Measurements from ENCODE around the gene DNMT1. TPM values are rescaled to one million over a fixed set of nuclear protein-coding genes. Genes with fewer than 3 reads are reported as not detected.
"Not testable (repeated sequence)": the region's sequence is repeated elsewhere in the genome, so short reads cannot be mapped to it uniquely, and the experiment has no call there.

DNMT1 gene
- total RNA-seq = 100 to 1,000 TPM; 322 to 576 TPM

DNA sequence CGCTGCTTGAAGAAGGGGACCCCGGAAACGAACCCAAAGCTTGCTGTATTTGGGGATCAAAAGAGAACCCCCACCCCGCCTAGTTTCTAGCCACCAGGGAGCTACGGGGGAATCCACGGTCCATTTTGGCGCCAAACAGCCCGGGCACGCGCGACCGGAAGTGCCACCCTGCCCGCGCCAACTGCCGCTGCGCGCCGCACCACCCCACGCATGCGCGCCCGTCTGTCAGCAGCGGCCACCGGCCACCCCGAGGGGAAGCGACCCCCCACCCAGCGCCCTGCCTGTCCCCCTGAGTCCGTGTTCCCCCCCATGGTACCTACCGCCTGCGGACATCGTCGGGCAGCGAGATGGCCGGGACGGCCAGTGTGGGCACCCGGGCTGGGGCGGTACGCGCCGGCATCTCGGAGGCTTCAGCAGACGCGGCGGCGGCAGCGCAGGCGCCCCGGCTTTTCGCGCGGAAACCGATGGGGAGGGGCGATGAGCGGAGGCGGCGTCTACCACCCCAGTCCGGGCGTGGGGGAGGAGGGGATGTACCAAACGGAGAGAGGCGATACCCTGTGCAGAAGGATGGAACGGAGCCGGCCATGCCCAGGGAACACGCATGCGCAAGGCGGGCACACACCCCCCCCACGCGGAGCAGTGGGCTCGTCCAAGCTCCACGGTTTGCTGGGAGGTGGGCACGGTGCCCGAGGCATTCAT is at the start of gene DNMT1:
Gene DNMT1 (minus strand): TSS at position 454 of the 699 bp plus-strand sequence. CDS start 54 bp downstream, at position 400.
- peak within 1 kb of the TSS; percentile 95 for H3K4me3 Mint-ChIP-seq
- H3K9me3 Mint-ChIP-seq = no peaks in the 10 kb centered on the region
- ATAC-seq (peak; percentile 97 to 98), DNase-seq (ENCODE audit: low spot score) (peak; percentile 99)
- peaks cover 34 to 37% of the 10 kb centered on the region in 2 donors for H3K4me1 Mint-ChIP-seq (ENCODE audit: low read depth in 2 of 2)
- H3K36me3 Mint-ChIP-seq = peaks cover 11% of the 10 kb centered on the region
- H3K27ac Mint-ChIP-seq = peak within 1 kb of the TSS; percentile 89 to 97
- H3K27me3 Mint-ChIP-seq = no peaks in the 10 kb centered on the region

DNA sequence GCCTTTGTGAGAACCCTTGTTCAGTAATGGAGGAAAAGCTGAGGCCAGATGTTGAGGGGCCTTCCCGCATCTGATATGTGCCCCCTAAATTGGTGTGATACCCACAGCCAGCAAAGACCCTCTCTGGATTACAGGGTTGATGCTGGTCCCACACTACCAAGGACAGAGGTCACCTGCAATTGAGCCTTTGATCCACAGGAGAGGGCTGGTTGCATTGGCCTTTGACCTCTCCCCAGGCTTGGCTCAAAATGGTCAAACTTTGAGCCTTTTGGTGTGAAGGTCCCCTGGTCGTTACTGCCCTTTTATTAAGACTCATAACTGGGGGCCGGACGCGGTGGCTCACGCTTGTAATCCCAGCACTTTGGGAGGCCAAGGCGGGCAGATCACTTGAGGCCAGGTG is 48.9 kb upstream of the DNMT1 start:
- Mint-ChIP-seq H3K36me3 (no peaks in the 10 kb centered on the region), H3K27me3 (no peaks in the 10 kb centered on the region), H3K27ac (no peak overlapping the region), H3K4me1 (ENCODE audit: low read depth in 2 of 2) (peaks cover 0 to 3% of the 10 kb centered on the region in 2 donors), H3K4me3 (no peak overlapping the region), H3K9me3 (no peaks in the 10 kb centered on the region)
- no peak for ATAC-seq
- no peak for DNase-seq (ENCODE audit: low spot score)

DNA sequence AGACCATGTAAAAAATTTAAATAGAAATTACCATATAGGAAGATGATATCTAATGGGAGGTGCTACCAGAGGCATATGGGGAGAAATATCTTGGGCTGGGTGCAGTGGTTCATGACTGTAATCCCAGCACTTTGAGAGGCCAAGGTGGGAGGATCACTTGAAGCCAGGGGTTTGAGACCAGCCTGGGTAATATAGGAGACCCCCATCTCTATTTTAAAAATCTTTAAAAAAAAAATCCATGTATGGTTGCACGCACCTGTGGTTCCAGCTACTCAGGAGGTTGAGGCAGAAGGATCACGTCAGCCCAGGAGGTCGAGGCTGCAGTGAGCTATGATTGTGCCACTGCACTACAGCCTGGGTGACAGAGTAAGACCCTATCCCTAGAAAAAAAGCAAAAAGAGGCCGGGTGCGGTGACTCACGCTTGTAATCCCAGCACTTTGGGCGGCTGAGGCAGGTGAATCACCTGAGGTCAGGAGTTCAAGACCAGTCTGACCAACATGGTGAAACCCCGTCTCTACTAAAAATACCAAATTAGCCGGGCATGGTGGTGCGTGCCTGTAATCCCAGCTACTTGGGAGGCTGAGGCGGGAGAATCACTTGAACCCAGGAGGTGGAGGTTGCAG is 47.2 kb upstream of the DNMT1 start:
- H3K27me3 Mint-ChIP-seq; H3K27ac Mint-ChIP-seq; H3K4me1 Mint-ChIP-seq (ENCODE audit: low read depth in 2 of 2); H3K4me3 Mint-ChIP-seq; DNase-seq (ENCODE audit: low spot score); H3K36me3 Mint-ChIP-seq; ATAC-seq; H3K9me3 Mint-ChIP-seq: not testable (repeated sequence)

DNA sequence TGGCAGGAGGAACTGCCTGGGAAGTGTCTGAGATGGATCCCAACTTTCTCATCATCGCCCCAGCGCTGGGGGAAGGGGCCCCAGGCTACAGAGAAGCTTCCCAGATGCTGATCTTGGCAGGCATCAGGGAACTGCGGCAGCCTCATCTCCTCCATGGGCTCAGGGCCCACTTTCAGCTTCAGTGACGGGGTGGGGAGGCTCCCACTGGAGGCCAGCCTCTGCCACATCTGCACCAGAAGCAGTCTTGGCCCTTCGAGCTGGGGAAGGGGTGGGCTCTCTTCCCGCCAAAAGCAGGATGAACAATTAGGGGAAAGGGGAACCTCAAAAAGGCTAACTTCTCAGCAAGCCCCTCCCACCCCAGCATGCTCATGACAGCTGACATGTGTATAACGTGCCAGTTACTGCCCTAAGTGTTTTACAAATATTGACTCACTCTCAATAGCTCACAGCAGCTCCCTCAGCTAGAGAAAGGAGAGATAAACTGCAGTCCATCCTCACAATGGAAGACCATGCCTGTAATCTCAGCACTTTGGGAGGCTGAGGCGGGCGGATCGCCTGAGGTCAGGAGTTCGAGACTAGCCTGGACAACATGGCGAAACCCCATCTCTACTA is 43.5 kb upstream of the DNMT1 start:
- Mint-ChIP-seq H3K4me3 (peak overlapping the region; percentile 17), H3K9me3 (no peaks in the 10 kb centered on the region), H3K27me3 (no peaks in the 10 kb centered on the region), H3K27ac (peak overlapping the region in 1 of 2 donors; percentile 50), H3K36me3 (no peaks in the 10 kb centered on the region), H3K4me1 (ENCODE audit: low read depth in 2 of 2) (peaks cover 13 to 18% of the 10 kb centered on the region in 2 donors)
- ATAC-seq (no peak), DNase-seq (ENCODE audit: low spot score) (no peak)

DNA sequence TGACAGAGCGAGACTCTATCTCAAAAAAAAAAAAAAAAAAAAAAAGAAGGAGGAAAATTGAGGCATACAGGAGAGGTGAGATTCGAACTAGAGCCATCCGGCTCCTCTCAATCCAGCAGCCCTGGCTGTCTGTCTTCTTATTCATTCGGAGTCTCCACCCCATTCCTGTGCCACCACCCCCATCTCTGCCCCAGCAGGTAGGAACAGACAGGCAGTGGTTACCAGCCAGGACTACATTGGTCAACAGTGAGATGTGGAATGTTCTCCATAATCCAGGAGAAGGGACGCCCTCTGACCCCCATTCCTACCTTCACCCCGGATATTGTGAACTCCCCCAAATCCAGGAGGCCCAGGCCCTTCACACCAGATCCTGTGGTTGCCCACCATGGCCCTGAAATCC is 42.9 kb upstream of the DNMT1 start:
- no peaks in the 10 kb centered on the region for H3K36me3 Mint-ChIP-seq
- peaks cover 13 to 18% of the 10 kb centered on the region in 2 donors for H3K4me1 Mint-ChIP-seq (ENCODE audit: low read depth in 2 of 2)
- no peak for DNase-seq (ENCODE audit: low spot score)
- H3K27ac Mint-ChIP-seq = peak overlapping the region in 1 of 2 donors; percentile 50
- no peaks in the 10 kb centered on the region for H3K27me3 Mint-ChIP-seq
- H3K9me3 Mint-ChIP-seq = no peaks in the 10 kb centered on the region
- no peak overlapping the region for H3K4me3 Mint-ChIP-seq
- ATAC-seq = no peak

GRCh38 chr19:10235409-10235808 is 40.7 kb upstream of the DNMT1 start:
- Mint-ChIP-seq H3K4me3 (peak overlapping the region; percentile 13), H3K4me1 (ENCODE audit: low read depth in 2 of 2) (peaks cover 13 to 18% of the 10 kb centered on the region in 2 donors), H3K27ac (peak overlapping the region; percentile 99)
- DNase-seq (ENCODE audit: low spot score); H3K9me3 Mint-ChIP-seq; H3K27me3 Mint-ChIP-seq; ATAC-seq; H3K36me3 Mint-ChIP-seq: not testable (repeated sequence)

- DNase-seq (ENCODE audit: low spot score) (no peak), ATAC-seq (no peak)
- Mint-ChIP-seq H3K9me3 (no peaks in the 10 kb centered on the region), H3K36me3 (no peaks in the 10 kb centered on the region), H3K27ac (peak overlapping the region in 1 of 2 donors; percentile 99), H3K27me3 (no peaks in the 10 kb centered on the region), H3K4me3 (peak overlapping the region; percentile 13), H3K4me1 (ENCODE audit: low read depth in 2 of 2) (peaks cover 13 to 18% of the 10 kb centered on the region in 2 donors)
These were observed 40.2 kb upstream of the DNMT1 start for GRCh38 chr19:10235003-10235402.

- ATAC-seq (no peak), DNase-seq (ENCODE audit: low spot score) (no peak)
- Mint-ChIP-seq H3K36me3 (no peaks in the 10 kb centered on the region), H3K4me1 (ENCODE audit: low read depth in 2 of 2) (peaks cover 18 to 25% of the 10 kb centered on the region in 2 donors), H3K4me3 (no peak overlapping the region), H3K27ac (no peak overlapping the region), H3K9me3 (no peaks in the 10 kb centered on the region), H3K27me3 (no peaks in the 10 kb centered on the region)
These were observed 39.2 kb upstream of the DNMT1 start for GRCh38 chr19:10233946-10234345.

DNA sequence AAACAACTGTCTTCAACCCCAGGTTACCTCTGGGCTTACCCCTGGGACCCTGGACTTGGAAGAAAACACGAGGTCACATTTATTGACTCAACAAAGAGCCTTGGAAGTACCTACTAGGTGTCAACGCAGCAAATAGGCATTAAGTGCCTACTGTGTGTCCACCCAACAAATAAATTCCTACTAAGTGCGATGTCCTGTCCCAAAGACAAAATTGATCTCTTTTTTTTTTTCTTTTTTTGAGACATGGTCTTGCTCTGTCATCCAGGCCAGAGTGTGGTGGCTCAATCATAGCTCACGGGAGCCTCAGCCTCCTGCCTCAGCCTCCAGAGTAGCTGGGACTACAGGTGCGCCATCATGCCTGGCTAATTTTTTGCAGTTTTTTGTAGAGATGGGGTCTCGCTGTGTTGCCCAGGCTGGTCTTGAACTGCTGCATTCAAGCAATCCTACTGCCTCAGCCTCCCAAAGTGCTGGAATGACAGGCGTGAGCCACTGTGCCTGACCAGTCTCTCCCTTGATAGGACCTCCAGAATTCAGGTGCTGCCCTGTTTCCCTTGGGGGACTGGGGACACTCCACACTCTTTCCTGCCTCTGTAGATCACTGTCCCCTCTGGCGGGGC is 37.0 kb upstream of the DNMT1 start:
- Mint-ChIP-seq H3K4me1 (ENCODE audit: low read depth in 2 of 2) (peaks cover 18 to 21% of the 10 kb centered on the region in 2 donors), H3K27me3 (no peaks in the 10 kb centered on the region), H3K9me3 (no peaks in the 10 kb centered on the region), H3K4me3 (peak overlapping the region; percentile 83), H3K36me3 (no peaks in the 10 kb centered on the region), H3K27ac (peak overlapping the region; percentile 39 to 45)
- ATAC-seq (no peak), DNase-seq (ENCODE audit: low spot score) (no peak)

GRCh38 chr19:10230861-10231611 is 36.3 kb upstream of the DNMT1 start, which contains the start of gene S1PR2:
S1PR2 (minus strand) TSS chr19:10231331; CDS start chr19:10224905, 6,426 bp downstream.
- H3K4me1 Mint-ChIP-seq (ENCODE audit: low read depth in 2 of 2) = peaks cover 12 to 22% of the 10 kb centered on the region in 2 donors
- ATAC-seq = peak; percentile 82 to 87
- H3K36me3 Mint-ChIP-seq = no peaks in the 10 kb centered on the region
- H3K4me3 Mint-ChIP-seq = peak within 1 kb of the TSS; percentile 83
- H3K27ac Mint-ChIP-seq = peak within 1 kb of the TSS; percentile 50 to 63
- peak; percentile 82 for DNase-seq (ENCODE audit: low spot score)
- H3K27me3 Mint-ChIP-seq = no peaks in the 10 kb centered on the region
- H3K9me3 Mint-ChIP-seq = no peaks in the 10 kb centered on the region

- Mint-ChIP-seq H3K9me3 (no peaks in the 10 kb centered on the region), H3K4me1 (ENCODE audit: low read depth in 2 of 2) (peaks cover 9 to 19% of the 10 kb centered on the region in 2 donors), H3K27ac (peak overlapping the region; percentile 50 to 63), H3K36me3 (no peaks in the 10 kb centered on the region), H3K4me3 (peak overlapping the region; percentile 83), H3K27me3 (no peaks in the 10 kb centered on the region)
- peak; percentile 73 for DNase-seq (ENCODE audit: low spot score)
- peak; percentile 73 to 79 for ATAC-seq
These were observed 35.6 kb upstream of the DNMT1 start for GRCh38 chr19:10230173-10230860.

- no peaks in the 10 kb centered on the region for H3K27me3 Mint-ChIP-seq
- peak overlapping the region in 1 of 2 donors; percentile 14 for H3K27ac Mint-ChIP-seq
- ATAC-seq (no peak), DNase-seq (ENCODE audit: low spot score) (no peak)
- peaks cover 5 to 19% of the 10 kb centered on the region in 2 donors for H3K4me1 Mint-ChIP-seq (ENCODE audit: low read depth in 2 of 2)
- H3K4me3 Mint-ChIP-seq = no peak overlapping the region
- H3K9me3 Mint-ChIP-seq = no peaks in the 10 kb centered on the region
- H3K36me3 Mint-ChIP-seq = no peaks in the 10 kb centered on the region
These were observed 34.2 kb upstream of the DNMT1 start for GRCh38 chr19:10228920-10229319.

DNA sequence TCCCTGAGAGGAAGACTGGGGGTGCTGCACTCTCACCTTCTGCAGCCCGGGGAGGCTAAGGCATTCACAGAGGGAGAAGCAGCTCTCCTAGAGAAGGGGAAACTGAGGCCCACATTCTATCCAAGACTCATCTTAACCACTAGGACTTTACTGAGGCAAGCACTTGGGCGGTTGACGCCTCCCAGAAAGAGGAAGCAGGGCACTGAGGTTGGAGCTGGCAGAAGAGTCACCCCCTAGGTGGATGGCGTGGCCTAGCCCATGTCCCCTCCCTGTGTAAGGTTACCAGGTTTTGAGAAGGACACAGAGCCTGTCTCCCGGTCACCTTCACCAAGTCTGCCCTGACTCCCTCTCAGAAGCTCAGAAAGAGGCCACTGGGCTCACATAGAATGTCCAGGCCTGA is 33.6 kb upstream of the DNMT1 start:
- Mint-ChIP-seq H3K27ac (no peak overlapping the region), H3K4me1 (ENCODE audit: low read depth in 2 of 2) (peaks cover 5 to 19% of the 10 kb centered on the region in 2 donors), H3K36me3 (no peaks in the 10 kb centered on the region), H3K9me3 (no peaks in the 10 kb centered on the region), H3K4me3 (no peak overlapping the region), H3K27me3 (no peaks in the 10 kb centered on the region)
- DNase-seq (ENCODE audit: low spot score) (no peak), ATAC-seq (no peak)
